K562 (cell line): Measurements from ENCODE around the gene IFT25. TPM values are rescaled to one million over a fixed set of nuclear protein-coding genes. Genes with fewer than 3 reads are reported as not detected.

Experiments used
- ELF4 ChIP-seq: fragments of 450-650 bp; formaldehyde crosslinking; IDR thresholded peaks from 2 replicates; pipeline ENCODE4 v1.4.0; 2022; ENCODE audit warnings: missing genetic modification characterization
- SMARCC2 ChIP-seq: fragments of 450-650 bp; IDR thresholded peaks from 2 replicates; pipeline ENCODE4 v1.6.1; 2017; ENCODE audit warnings: antibody characterized with exemption, moderate library complexity, mild to moderate bottlenecking, low read depth
- polyA plus RNA-seq, 8 experiments: library from polyadenylated mRNA; depleted of rRNA in 4 of 8; stranded (reverse) in 5 of 8; unstranded in 3 of 8; fragments of >200 nt; fragmentation: Nextera tagmentation in 2 of 8; fragmentation: Illumina TruSeq in 1 of 8; extraction: Ambion mirVana in 2 of 8; extraction: Trizol in 1 of 8; gene quantifications; 2 replicates each; pipeline versions ENCODE4 v1.2.1 to v1.2.3, GENCODE V29; 2011 to 2014; ENCODE audit warnings: inconsistent platforms in 1 of 8, missing spikeins in 1 of 8
- total RNA-seq, 7 experiments: library from RNA; depleted of rRNA in 6 of 7; stranded (reverse); fragments of >200 nt in 6 of 7; fragmentation: Illumina TruSeq in 2 of 7; extraction: Trizol in 2 of 7; gene quantifications; 2 replicates each; pipeline versions ENCODE4 v1.2.1 to v1.2.3, GENCODE V29; 2011 to 2021; ENCODE audit warnings: low replicate concordance in 1 of 7
- TF ChIP-seq, protein P1 (sequence below), 2 experiments: fragments of 450-650 bp in 1 of 2; sonication (generic) in 1 of 2; formaldehyde crosslinking in 1 of 2; IDR thresholded peaks; 2 replicates each; pipeline versions ENCODE4 v1.7.1 to v1.9.0; 2016 to 2022; ENCODE audit warnings: inconsistent platforms in 1 of 2, mild to moderate bottlenecking in 1 of 2, missing genetic modification reagents in 1 of 2
- TF ChIP-seq, protein P2 (sequence below): fragments of 200-600 bp; sonication (generic); IDR thresholded peaks from one replicate; pipeline ENCODE4 v1.6.1; 2012; ENCODE audit warnings: mild to moderate bottlenecking, low read depth, low read length, inconsistent platforms

Gene IFT25
- total and polyA plus RNA-seq, 9 of the 15 experiments (the other 6 are each of a cell fraction or from before 2014, with no cell fraction given) = 93.6 to 209 (median 167) TPM

DNA sequence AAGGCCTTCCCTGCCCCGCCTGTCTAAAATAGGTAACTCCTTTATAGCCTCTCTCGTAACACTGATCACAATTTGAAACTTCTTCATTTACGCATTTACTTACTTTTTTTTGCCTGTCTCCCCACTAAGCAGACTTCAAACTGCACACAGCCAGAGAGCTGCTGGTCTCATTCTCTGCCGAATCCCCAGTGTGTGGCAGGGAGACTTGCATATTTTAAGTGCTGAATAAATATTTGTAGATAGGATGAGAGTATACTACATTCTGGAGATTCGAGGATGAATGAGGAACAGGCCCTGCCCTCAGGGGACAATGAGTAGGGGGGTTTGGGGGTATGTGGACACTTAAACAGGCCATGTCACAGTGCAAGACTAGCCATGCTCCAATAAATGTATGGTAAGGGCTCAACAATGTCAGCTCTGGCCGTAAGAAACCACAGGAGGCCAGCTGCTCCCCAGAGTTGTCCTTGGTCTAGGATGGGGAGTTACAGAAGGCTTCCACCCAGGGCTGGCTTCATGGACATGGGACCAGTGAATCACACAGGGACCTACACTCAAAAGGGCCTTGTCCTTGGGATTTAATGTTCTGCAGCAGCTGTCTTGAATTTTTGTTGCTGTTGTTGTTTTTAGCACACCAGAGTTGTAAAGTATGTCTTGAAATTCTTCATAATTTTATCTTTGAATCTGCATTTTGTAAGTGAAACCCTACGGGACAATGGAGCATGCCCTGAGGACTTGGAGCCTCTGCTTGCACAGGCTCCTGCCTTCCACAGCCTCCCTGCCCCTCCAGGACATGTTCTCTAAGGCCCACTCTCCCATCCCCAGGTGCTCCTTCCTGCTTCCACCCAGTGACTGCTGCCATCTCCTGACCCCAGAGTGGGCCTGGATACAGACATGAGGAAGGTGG lies 43.0 kb downstream of the IFT25 start (continued):
- TF ChIP-seq, protein P1, sequence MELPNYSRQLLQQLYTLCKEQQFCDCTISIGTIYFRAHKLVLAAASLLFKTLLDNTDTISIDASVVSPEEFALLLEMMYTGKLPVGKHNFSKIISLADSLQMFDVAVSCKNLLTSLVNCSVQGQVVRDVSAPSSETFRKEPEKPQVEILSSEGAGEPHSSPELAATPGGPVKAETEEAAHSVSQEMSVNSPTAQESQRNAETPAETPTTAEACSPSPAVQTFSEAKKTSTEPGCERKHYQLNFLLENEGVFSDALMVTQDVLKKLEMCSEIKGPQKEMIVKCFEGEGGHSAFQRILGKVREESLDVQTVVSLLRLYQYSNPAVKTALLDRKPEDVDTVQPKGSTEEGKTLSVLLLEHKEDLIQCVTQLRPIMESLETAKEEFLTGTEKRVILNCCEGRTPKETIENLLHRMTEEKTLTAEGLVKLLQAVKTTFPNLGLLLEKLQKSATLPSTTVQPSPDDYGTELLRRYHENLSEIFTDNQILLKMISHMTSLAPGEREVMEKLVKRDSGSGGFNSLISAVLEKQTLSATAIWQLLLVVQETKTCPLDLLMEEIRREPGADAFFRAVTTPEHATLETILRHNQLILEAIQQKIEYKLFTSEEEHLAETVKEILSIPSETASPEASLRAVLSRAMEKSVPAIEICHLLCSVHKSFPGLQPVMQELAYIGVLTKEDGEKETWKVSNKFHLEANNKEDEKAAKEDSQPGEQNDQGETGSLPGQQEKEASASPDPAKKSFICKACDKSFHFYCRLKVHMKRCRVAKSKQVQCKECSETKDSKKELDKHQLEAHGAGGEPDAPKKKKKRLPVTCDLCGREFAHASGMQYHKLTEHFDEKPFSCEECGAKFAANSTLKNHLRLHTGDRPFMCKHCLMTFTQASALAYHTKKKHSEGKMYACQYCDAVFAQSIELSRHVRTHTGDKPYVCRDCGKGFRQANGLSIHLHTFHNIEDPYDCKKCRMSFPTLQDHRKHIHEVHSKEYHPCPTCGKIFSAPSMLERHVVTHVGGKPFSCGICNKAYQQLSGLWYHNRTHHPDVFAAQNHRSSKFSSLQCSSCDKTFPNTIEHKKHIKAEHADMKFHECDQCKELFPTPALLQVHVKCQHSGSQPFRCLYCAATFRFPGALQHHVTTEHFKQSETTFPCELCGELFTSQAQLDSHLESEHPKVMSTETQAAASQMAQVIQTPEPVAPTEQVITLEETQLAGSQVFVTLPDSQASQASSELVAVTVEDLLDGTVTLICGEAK (IDR thresholded peaks at IDR 0.05) = no peak
- TF ChIP-seq, protein P1 (CRISPR knock-in tag; IDR thresholded peaks at IDR 0.05) = no peak
- TF ChIP-seq ELF4 (CRISPR knock-in tag) (no peak), SMARCC2 (no peak)
- TF ChIP-seq, protein P2, sequence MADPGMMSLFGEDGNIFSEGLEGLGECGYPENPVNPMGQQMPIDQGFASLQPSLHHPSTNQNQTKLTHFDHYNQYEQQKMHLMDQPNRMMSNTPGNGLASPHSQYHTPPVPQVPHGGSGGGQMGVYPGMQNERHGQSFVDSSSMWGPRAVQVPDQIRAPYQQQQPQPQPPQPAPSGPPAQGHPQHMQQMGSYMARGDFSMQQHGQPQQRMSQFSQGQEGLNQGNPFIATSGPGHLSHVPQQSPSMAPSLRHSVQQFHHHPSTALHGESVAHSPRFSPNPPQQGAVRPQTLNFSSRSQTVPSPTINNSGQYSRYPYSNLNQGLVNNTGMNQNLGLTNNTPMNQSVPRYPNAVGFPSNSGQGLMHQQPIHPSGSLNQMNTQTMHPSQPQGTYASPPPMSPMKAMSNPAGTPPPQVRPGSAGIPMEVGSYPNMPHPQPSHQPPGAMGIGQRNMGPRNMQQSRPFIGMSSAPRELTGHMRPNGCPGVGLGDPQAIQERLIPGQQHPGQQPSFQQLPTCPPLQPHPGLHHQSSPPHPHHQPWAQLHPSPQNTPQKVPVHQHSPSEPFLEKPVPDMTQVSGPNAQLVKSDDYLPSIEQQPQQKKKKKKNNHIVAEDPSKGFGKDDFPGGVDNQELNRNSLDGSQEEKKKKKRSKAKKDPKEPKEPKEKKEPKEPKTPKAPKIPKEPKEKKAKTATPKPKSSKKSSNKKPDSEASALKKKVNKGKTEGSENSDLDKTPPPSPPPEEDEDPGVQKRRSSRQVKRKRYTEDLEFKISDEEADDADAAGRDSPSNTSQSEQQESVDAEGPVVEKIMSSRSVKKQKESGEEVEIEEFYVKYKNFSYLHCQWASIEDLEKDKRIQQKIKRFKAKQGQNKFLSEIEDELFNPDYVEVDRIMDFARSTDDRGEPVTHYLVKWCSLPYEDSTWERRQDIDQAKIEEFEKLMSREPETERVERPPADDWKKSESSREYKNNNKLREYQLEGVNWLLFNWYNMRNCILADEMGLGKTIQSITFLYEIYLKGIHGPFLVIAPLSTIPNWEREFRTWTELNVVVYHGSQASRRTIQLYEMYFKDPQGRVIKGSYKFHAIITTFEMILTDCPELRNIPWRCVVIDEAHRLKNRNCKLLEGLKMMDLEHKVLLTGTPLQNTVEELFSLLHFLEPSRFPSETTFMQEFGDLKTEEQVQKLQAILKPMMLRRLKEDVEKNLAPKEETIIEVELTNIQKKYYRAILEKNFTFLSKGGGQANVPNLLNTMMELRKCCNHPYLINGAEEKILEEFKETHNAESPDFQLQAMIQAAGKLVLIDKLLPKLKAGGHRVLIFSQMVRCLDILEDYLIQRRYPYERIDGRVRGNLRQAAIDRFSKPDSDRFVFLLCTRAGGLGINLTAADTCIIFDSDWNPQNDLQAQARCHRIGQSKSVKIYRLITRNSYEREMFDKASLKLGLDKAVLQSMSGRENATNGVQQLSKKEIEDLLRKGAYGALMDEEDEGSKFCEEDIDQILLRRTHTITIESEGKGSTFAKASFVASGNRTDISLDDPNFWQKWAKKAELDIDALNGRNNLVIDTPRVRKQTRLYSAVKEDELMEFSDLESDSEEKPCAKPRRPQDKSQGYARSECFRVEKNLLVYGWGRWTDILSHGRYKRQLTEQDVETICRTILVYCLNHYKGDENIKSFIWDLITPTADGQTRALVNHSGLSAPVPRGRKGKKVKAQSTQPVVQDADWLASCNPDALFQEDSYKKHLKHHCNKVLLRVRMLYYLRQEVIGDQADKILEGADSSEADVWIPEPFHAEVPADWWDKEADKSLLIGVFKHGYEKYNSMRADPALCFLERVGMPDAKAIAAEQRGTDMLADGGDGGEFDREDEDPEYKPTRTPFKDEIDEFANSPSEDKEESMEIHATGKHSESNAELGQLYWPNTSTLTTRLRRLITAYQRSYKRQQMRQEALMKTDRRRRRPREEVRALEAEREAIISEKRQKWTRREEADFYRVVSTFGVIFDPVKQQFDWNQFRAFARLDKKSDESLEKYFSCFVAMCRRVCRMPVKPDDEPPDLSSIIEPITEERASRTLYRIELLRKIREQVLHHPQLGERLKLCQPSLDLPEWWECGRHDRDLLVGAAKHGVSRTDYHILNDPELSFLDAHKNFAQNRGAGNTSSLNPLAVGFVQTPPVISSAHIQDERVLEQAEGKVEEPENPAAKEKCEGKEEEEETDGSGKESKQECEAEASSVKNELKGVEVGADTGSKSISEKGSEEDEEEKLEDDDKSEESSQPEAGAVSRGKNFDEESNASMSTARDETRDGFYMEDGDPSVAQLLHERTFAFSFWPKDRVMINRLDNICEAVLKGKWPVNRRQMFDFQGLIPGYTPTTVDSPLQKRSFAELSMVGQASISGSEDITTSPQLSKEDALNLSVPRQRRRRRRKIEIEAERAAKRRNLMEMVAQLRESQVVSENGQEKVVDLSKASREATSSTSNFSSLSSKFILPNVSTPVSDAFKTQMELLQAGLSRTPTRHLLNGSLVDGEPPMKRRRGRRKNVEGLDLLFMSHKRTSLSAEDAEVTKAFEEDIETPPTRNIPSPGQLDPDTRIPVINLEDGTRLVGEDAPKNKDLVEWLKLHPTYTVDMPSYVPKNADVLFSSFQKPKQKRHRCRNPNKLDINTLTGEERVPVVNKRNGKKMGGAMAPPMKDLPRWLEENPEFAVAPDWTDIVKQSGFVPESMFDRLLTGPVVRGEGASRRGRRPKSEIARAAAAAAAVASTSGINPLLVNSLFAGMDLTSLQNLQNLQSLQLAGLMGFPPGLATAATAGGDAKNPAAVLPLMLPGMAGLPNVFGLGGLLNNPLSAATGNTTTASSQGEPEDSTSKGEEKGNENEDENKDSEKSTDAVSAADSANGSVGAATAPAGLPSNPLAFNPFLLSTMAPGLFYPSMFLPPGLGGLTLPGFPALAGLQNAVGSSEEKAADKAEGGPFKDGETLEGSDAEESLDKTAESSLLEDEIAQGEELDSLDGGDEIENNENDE = no peak
